GM23248 (cell line): ENCODE data around the gene CDK5.

Experiments used
- EZH2 ChIP-seq: fragments of 200-600 bp; sonication (generic); IDR thresholded peaks from 2 replicates; pipeline ENCODE4 v1.6.1; 2018; ENCODE audit warnings: antibody characterized with exemption, mild to moderate bottlenecking; ENCODE audit not compliant: insufficient read depth, poor library complexity, severe bottlenecking
- EZH2phosphoT487 ChIP-seq: fragments of 200-600 bp; sonication (generic); IDR thresholded peaks from 2 replicates; pipeline ENCODE4 v1.6.1; 2018; ENCODE audit warnings: antibody characterized with exemption, moderate library complexity, mild to moderate bottlenecking, low read depth; ENCODE audit not compliant: insufficient read depth

- TF ChIP-seq EZH2 (no peak), EZH2phosphoT487 (no peak)
Measured at GRCh38 chr7:151058781-151059366, 1.2 kb upstream of the CDK5 start.
